ENCODE results near the gene SERPINB8.

The SERPINB8 gene

GRCh38 chr18:63964908-63965307 is 5.0 kb upstream of the SERPINB8 start:
- no peak for DNase-seq (ENCODE audit: low spot score)

- DNase-seq (ENCODE audit: low spot score) = no peak
Observed at GRCh38 chr18:63965716-63966330, 4.1 kb upstream of the SERPINB8 start.

- peak; percentile 35 for DNase-seq (ENCODE audit: low spot score)
Observed at GRCh38 chr18:63970809-63971205, 926 bp downstream of the SERPINB8 start.

- DNase-seq (ENCODE audit: low spot score) = no peak
Observed at GRCh38 chr18:63971320-63972001, 1.6 kb downstream of the SERPINB8 start.

GRCh38 chr18:63972002-63972376 is 2.1 kb downstream of the SERPINB8 start:
- no peak for DNase-seq (ENCODE audit: low spot score)

- no peak for DNase-seq (ENCODE audit: low spot score)
Observed at GRCh38 chr18:63974991-63975390, 5.1 kb downstream of the SERPINB8 start.

- DNase-seq (ENCODE audit: low spot score) = no peak
Observed at GRCh38 chr18:63975628-63976027, 5.7 kb downstream of the SERPINB8 start.

- no peak for DNase-seq (ENCODE audit: low spot score)
Observed at GRCh38 chr18:63977040-63977439, 7.2 kb downstream of the SERPINB8 start.

GRCh38 chr18:63979409-63979920 is 9.6 kb downstream of the SERPINB8 start:
- DNase-seq (ENCODE audit: low spot score) = peak; percentile 71

- DNase-seq (ENCODE audit: low spot score) = no peak
Observed at GRCh38 chr18:63980027-63980426, 10.1 kb downstream of the SERPINB8 start.

GRCh38 chr18:63980896-63981460 is 11.1 kb downstream of the SERPINB8 start:
- DNase-seq (ENCODE audit: low spot score) = no peak

- no peak for DNase-seq (ENCODE audit: low spot score)
Observed at GRCh38 chr18:63981719-63982118, 11.8 kb downstream of the SERPINB8 start.

GRCh38 chr18:63982361-63982760 is 12.5 kb downstream of the SERPINB8 start:
- no peak for DNase-seq (ENCODE audit: low spot score)

GRCh38 chr18:63986885-63987284 is 17.0 kb downstream of the SERPINB8 start:
- no peak for DNase-seq (ENCODE audit: low spot score)

- DNase-seq (ENCODE audit: low spot score) = no peak
Observed at GRCh38 chr18:63987743-63988142, 17.9 kb downstream of the SERPINB8 start.

- DNase-seq (ENCODE audit: low spot score) = no peak
Observed at GRCh38 chr18:63992751-63993150, 22.9 kb downstream of the SERPINB8 start.

- peak; percentile 71 for DNase-seq (ENCODE audit: low spot score)
Observed at GRCh38 chr18:63994783-63995399, 25.0 kb downstream of the SERPINB8 start.

- no peak for DNase-seq (ENCODE audit: low spot score)
Observed at GRCh38 chr18:63997041-63997440, 27.2 kb downstream of the SERPINB8 start.

GRCh38 chr18:63997606-63998005 is 27.7 kb downstream of the SERPINB8 start:
- no peak for DNase-seq (ENCODE audit: low spot score)

- no peak for DNase-seq (ENCODE audit: low spot score)
Observed at GRCh38 chr18:63999871-64000270, 30.0 kb downstream of the SERPINB8 start.

- DNase-seq (ENCODE audit: low spot score) = no peak
Observed at GRCh38 chr18:64002581-64002980, 32.7 kb downstream of the SERPINB8 start.

GRCh38 chr18:64009305-64009704 is 39.4 kb downstream of the SERPINB8 start:
- no peak for DNase-seq (ENCODE audit: low spot score)

- no peak for DNase-seq (ENCODE audit: low spot score)
Observed at GRCh38 chr18:64011513-64011912, 41.6 kb downstream of the SERPINB8 start.

Measured in AG08396 (cell line).